Esophagus muscularis mucosa (tissue), 3 donors: ENCODE results near the gene KLRB1.

Experiments
- POLR2A ChIP-seq: fragments of 450-650 bp; IDR thresholded peaks from one replicate; pipeline ENCODE4 v1.6.1; 2017; ENCODE audit warnings: antibody characterized with exemption, moderate library complexity, mild to moderate bottlenecking, low read depth
- POLR2AphosphoS5 ChIP-seq, 2 donors: sonication (generic); formaldehyde crosslinking; IDR thresholded peaks; one replicate each; pipeline ENCODE4 v1.6.1; 2017; ENCODE audit warnings: antibody characterized with exemption in 2 of 2
- TF ChIP-seq, protein P1 (sequence below), 3 experiments: fragments of 200-600 bp in 2 of 3; fragments of 450-650 bp in 1 of 3; sonication (generic) in 2 of 3; IDR thresholded peaks; one replicate each; pipeline ENCODE4 v1.5.1; 2017 to 2019; ENCODE audit warnings: antibody characterized with exemption in 3 of 3, mild to moderate bottlenecking in 2 of 3, moderate library complexity in 1 of 3

GRCh38 chr12:9647825-9648700 is 40.3 kb upstream of the KLRB1 start:
- TF ChIP-seq POLR2AphosphoS5 (IDR thresholded peaks at IDR 0.05): peak; percentile 64 to 78
- TF ChIP-seq, protein P1, sequence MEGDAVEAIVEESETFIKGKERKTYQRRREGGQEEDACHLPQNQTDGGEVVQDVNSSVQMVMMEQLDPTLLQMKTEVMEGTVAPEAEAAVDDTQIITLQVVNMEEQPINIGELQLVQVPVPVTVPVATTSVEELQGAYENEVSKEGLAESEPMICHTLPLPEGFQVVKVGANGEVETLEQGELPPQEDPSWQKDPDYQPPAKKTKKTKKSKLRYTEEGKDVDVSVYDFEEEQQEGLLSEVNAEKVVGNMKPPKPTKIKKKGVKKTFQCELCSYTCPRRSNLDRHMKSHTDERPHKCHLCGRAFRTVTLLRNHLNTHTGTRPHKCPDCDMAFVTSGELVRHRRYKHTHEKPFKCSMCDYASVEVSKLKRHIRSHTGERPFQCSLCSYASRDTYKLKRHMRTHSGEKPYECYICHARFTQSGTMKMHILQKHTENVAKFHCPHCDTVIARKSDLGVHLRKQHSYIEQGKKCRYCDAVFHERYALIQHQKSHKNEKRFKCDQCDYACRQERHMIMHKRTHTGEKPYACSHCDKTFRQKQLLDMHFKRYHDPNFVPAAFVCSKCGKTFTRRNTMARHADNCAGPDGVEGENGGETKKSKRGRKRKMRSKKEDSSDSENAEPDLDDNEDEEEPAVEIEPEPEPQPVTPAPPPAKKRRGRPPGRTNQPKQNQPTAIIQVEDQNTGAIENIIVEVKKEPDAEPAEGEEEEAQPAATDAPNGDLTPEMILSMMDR (IDR thresholded peaks at IDR 0.05): no peak
- TF ChIP-seq POLR2A: no peak
